HEK293 (cell line): ENCODE measurements around the gene SMARCA1.
A peak's percentile ranks its signal among the peaks of the same experiment; 100 is the strongest.

Experiments used
- CTCF ChIP-seq: fragments of 450-650 bp; formaldehyde crosslinking; IDR thresholded peaks from 2 replicates; pipeline ENCODE4 v1.5.1; 2016; ENCODE audit warnings: missing biosample characterization, missing genetic modification characterization
- GLI4 ChIP-seq: fragments of 450-650 bp; formaldehyde crosslinking; IDR thresholded peaks from 2 replicates; pipeline ENCODE4 v1.5.1; 2016; ENCODE audit warnings: missing biosample characterization, missing genetic modification characterization
- HIC1 ChIP-seq: fragments of 450-650 bp; formaldehyde crosslinking; IDR thresholded peaks from 2 replicates; pipeline ENCODE4 v1.5.1; 2016; ENCODE audit warnings: missing biosample characterization, missing genetic modification characterization
- PRDM4 ChIP-seq: fragments of 450-650 bp; formaldehyde crosslinking; IDR thresholded peaks from 2 replicates; pipeline ENCODE4 v1.5.1; 2017; ENCODE audit warnings: missing biosample characterization, missing genetic modification characterization
- YY1 ChIP-seq: fragments of 450-650 bp; formaldehyde crosslinking; IDR thresholded peaks from 2 replicates; pipeline ENCODE4 v1.5.1; 2018; ENCODE audit warnings: missing biosample characterization, missing genetic modification characterization
- ZBTB11 ChIP-seq: fragments of 450-650 bp; formaldehyde crosslinking; conservative IDR thresholded peaks from 2 replicates; pipeline ENCODE4 v1.5.1; 2016; ENCODE audit warnings: low read depth, missing biosample characterization, missing genetic modification characterization
- ZFHX2 ChIP-seq: fragments of 450-650 bp; formaldehyde crosslinking; conservative IDR thresholded peaks from 2 replicates; pipeline ENCODE4 v1.5.1; 2016; ENCODE audit warnings: missing biosample characterization, missing genetic modification characterization
- ZNF37A ChIP-seq: fragments of 450-650 bp; IDR thresholded peaks from 2 replicates; pipeline ENCODE4 v1.5.1; 2018; ENCODE audit warnings: missing biosample characterization, missing genetic modification characterization
- ZNF501 ChIP-seq: fragments of 450-650 bp; formaldehyde crosslinking; IDR thresholded peaks from 2 replicates; pipeline ENCODE4 v1.5.1; 2016; ENCODE audit warnings: missing biosample characterization, missing genetic modification characterization
- ZNF549 ChIP-seq: fragments of 450-650 bp; IDR thresholded peaks from 2 replicates; pipeline ENCODE4 v1.5.1; 2018; ENCODE audit warnings: missing biosample characterization, missing genetic modification characterization, mild to moderate bottlenecking, inconsistent platforms, moderate library complexity
- ZNF560 ChIP-seq: fragments of 450-650 bp; formaldehyde crosslinking; IDR thresholded peaks from 2 replicates; pipeline ENCODE4 v1.5.1; 2017; ENCODE audit warnings: missing biosample characterization, missing genetic modification characterization, borderline replicate concordance
- ZSCAN4 ChIP-seq: fragments of 450-650 bp; formaldehyde crosslinking; IDR thresholded peaks from 2 replicates; pipeline ENCODE4 v1.5.1; 2017; ENCODE audit warnings: missing biosample characterization, missing genetic modification characterization

GRCh38 chrX:129404670-129405008 lies 118.7 kb downstream of the SMARCA1 start:
- TF ChIP-seq CTCF (tag by site-specific recombination), result no peak
- TF ChIP-seq YY1 (tag by site-specific recombination), result peak; percentile 60
- TF ChIP-seq ZSCAN4 (tag by site-specific recombination), result no peak
- TF ChIP-seq PRDM4 (tag by site-specific recombination), result peak; percentile 80
- no peak for TF ChIP-seq ZFHX2
- no peak for TF ChIP-seq ZNF560 (tag by site-specific recombination)
- TF ChIP-seq ZNF37A (tag by site-specific recombination), result no peak
- TF ChIP-seq GLI4 (tag by site-specific recombination), result no peak
- TF ChIP-seq ZBTB11, result no peak
- no peak for TF ChIP-seq HIC1 (tag by site-specific recombination)
- TF ChIP-seq ZNF549 (tag by site-specific recombination), result no peak
- no peak for TF ChIP-seq ZNF501
